CD14-positive monocyte (primary cell): ENCODE data around the gene TIAM1. TPM values are rescaled to one million over a fixed set of nuclear protein-coding genes. Genes with fewer than 3 reads are reported as not detected.

Experiments used
- DNase-seq, 3 donors: peaks; one replicate each; pipeline ENCODE4 v3.0.0-alpha.2; 2011 to 2022
- H2AFZ ChIP-seq: 2 replicates; pipeline ENCODE4 v1.6.0; 2012; ENCODE audit warnings: mild to moderate bottlenecking, low read depth, low read length, inconsistent platforms; ENCODE audit not compliant: insufficient read depth, poor library complexity, severe bottlenecking
- H3K27ac ChIP-seq, 2 donors: 1 replicate in 1 of 2; 2 replicates in 1 of 2; pipeline ENCODE4 v1.5.1; 2012 to 2013; ENCODE audit warnings: low read length in 2 of 2, control low read depth in 1 of 2, inconsistent platforms in 1 of 2, low read depth in 1 of 2, mild to moderate bottlenecking in 1 of 2
- H3K27me3 ChIP-seq, 2 donors: one replicate each; pipeline versions ENCODE4 v1.6.0 to v1.6.1; 2011 to 2013; ENCODE audit warnings: low read length in 2 of 2; ENCODE audit not compliant: control insufficient read depth in 2 of 2, insufficient read depth in 2 of 2
- H3K36me3 ChIP-seq, 2 donors: replicated peaks in 1 of 2; 1 replicate in 1 of 2; 2 replicates in 1 of 2; pipeline versions ENCODE4 v1.5.1 to v1.6.1; 2012 to 2013; ENCODE audit warnings: low read length in 2 of 2, control low read depth in 1 of 2, inconsistent platforms in 1 of 2, mild to moderate bottlenecking in 1 of 2; ENCODE audit not compliant: insufficient read depth in 2 of 2, control insufficient read depth in 1 of 2
- H3K4me1 ChIP-seq, 2 donors: 1 replicate in 1 of 2; 2 replicates in 1 of 2; pipeline versions ENCODE4 v1.5.1 to v1.6.1; 2012 to 2013; ENCODE audit warnings: low read length in 2 of 2, control low read depth in 1 of 2, inconsistent platforms in 1 of 2, mild to moderate bottlenecking in 1 of 2, moderate library complexity in 1 of 2; ENCODE audit not compliant: insufficient read depth in 2 of 2, control insufficient read depth in 1 of 2
- H3K4me2 ChIP-seq: replicated peaks from 2 replicates; pipeline ENCODE3; 2012; ENCODE audit warnings: low read length, moderate library complexity, mild to moderate bottlenecking; ENCODE audit not compliant: poor library complexity, severe bottlenecking; ENCODE audit errors: extremely low read depth
- H3K4me3 ChIP-seq, 3 experiments: fragments of 200-600 bp in 1 of 3; sonication (generic) in 1 of 3; replicated peaks in 1 of 3; 1 replicate in 2 of 3; 2 replicates in 1 of 3; pipeline ENCODE4 v1.5.1; 2011 to 2013; ENCODE audit warnings: low read length in 3 of 3, mild to moderate bottlenecking in 3 of 3, control low read depth in 2 of 3, low read depth in 2 of 3, inconsistent platforms in 1 of 3, moderate library complexity in 1 of 3
- H3K79me2 ChIP-seq: 2 replicates; pipeline ENCODE4 v1.6.0; 2012; ENCODE audit warnings: mild to moderate bottlenecking, control low read depth, inconsistent platforms, low read length, moderate library complexity; ENCODE audit not compliant: insufficient read depth
- H3K9ac ChIP-seq: 2 replicates; pipeline ENCODE4 v1.6.0; 2017; ENCODE audit warnings: low read length, mild to moderate bottlenecking; ENCODE audit not compliant: insufficient read depth, poor library complexity, severe bottlenecking
- H3K9me3 ChIP-seq, 2 donors: replicated peaks in 1 of 2; 1 replicate in 1 of 2; 2 replicates in 1 of 2; pipeline versions ENCODE4 v1.5.1 to v1.6.1; 2012 to 2013; ENCODE audit warnings: low read length in 2 of 2, control low read depth in 1 of 2; ENCODE audit not compliant: control insufficient read depth in 1 of 2, insufficient read depth in 1 of 2
- H4K20me1 ChIP-seq: 2 replicates; pipeline ENCODE4 v1.6.0; 2012; ENCODE audit warnings: mild to moderate bottlenecking, low read length, control low read depth, moderate library complexity; ENCODE audit not compliant: insufficient read depth
- H3K27ac Mint-ChIP-seq, 7 donors: one replicate each; pipeline ENCODE4 v1.8.0; 2020; ENCODE audit warnings: mild to moderate bottlenecking in 7 of 7, mixed read lengths in 7 of 7, moderate library complexity in 6 of 7, inconsistent platforms in 2 of 7
- H3K27me3 Mint-ChIP-seq, 3 donors: one replicate each; pipeline ENCODE4 v1.8.0; 2021 to 2022; ENCODE audit warnings: low read depth in 3 of 3, mild to moderate bottlenecking in 3 of 3, mixed read lengths in 3 of 3, moderate library complexity in 3 of 3, inconsistent platforms in 1 of 3
- H3K36me3 Mint-ChIP-seq, 2 donors: one replicate each; pipeline ENCODE4 v1.8.0; 2020; ENCODE audit warnings: mixed read lengths in 2 of 2, inconsistent platforms in 1 of 2, mild to moderate bottlenecking in 1 of 2
- H3K4me1 Mint-ChIP-seq: one replicate; pipeline ENCODE4 v1.8.0; 2020; ENCODE audit warnings: mild to moderate bottlenecking, mixed read lengths
- H3K4me3 Mint-ChIP-seq, 2 donors: one replicate each; pipeline ENCODE4 v1.8.0; 2020; ENCODE audit warnings: mild to moderate bottlenecking in 2 of 2, mixed read lengths in 2 of 2, moderate library complexity in 1 of 2
- H3K9me3 Mint-ChIP-seq, 7 donors: one replicate each; pipeline ENCODE4 v1.8.0; 2020 to 2022; ENCODE audit warnings: mixed read lengths in 7 of 7, mild to moderate bottlenecking in 6 of 7, moderate library complexity in 6 of 7, inconsistent platforms in 2 of 7
- WGBS: methylation state at CpG from one replicate; pipeline ENCODE4 v1.1.5; 2013; ENCODE audit warnings: missing lambda C conversion rate; ENCODE audit not compliant: insufficient coverage; 5-methylcytosine and 5-hydroxymethylcytosine counted together
- intact Hi-C, 2 donors: fragments of 100-400 bp; cut with micrococcal nuclease; formaldehyde crosslinking; loops; one replicate each; pipeline versions ENCODE4 v1.15.0 to v1.15.1; 2023
- polyA plus RNA-seq, 3 donors: library from polyadenylated mRNA; depleted of rRNA in 1 of 3; unstranded in 2 of 3; stranded (reverse) in 1 of 3; fragments of 300-500 nt in 2 of 3; fragments of >200 nt in 1 of 3; fragmentation: Illumina TruSeq in 2 of 3; gene quantifications; 1 replicate in 2 of 3; 2 replicates in 1 of 3; pipeline ENCODE4 v1.2.3, GENCODE V29; 2012 to 2021
- TF ChIP-seq, protein P1 (sequence below): fragments of 200-600 bp; IDR thresholded peaks from one replicate; pipeline ENCODE4 v1.8.0; 2022; ENCODE audit warnings: antibody characterized with exemption, mild to moderate bottlenecking

The TIAM1 gene
- polyA plus RNA-seq, 3 donors = 17.7 to 55.0 (median 45.3) TPM

DNA sequence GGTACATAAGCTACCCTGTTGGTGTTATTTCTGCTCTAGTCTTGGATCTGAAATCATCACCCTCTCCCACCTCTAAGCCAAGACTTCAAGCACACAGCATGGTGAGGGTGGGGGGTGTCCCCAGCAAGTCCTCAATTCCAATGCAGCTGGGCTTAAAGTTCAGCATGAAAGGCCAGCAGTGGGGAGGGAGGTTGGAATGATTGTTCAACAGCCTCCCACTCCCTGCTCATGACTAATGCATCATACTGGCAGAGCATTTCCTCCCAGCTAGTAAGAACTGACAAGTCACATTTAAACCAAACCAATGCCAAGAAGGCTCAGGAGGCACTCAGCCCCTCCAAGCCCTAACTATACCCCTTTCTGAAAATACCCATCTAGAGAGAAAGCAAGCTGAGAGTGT lies 50.1 kb downstream of the TIAM1 start:
- Histone ChIP-seq H3K9ac (no peak overlapping the region), H3K27ac (no peak overlapping the region), H3K27me3 (no peaks in the 10 kb centered on the region), H3K4me2 (no peak overlapping the region), H3K4me3 (no peak overlapping the region), H4K20me1 (peaks cover 98% of the 10 kb centered on the region), H3K79me2 (no peaks in the 10 kb centered on the region), H2AFZ (no peak overlapping the region), H3K9me3 (no peaks in the 10 kb centered on the region), H3K4me1 (no peaks in the 10 kb centered on the region), H3K36me3 (peaks cover 0 to 8% of the 10 kb centered on the region in 2 donors)
- TF ChIP-seq, protein P1, sequence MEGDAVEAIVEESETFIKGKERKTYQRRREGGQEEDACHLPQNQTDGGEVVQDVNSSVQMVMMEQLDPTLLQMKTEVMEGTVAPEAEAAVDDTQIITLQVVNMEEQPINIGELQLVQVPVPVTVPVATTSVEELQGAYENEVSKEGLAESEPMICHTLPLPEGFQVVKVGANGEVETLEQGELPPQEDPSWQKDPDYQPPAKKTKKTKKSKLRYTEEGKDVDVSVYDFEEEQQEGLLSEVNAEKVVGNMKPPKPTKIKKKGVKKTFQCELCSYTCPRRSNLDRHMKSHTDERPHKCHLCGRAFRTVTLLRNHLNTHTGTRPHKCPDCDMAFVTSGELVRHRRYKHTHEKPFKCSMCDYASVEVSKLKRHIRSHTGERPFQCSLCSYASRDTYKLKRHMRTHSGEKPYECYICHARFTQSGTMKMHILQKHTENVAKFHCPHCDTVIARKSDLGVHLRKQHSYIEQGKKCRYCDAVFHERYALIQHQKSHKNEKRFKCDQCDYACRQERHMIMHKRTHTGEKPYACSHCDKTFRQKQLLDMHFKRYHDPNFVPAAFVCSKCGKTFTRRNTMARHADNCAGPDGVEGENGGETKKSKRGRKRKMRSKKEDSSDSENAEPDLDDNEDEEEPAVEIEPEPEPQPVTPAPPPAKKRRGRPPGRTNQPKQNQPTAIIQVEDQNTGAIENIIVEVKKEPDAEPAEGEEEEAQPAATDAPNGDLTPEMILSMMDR = no peak
- no peaks in the 10 kb centered on the region for H3K27me3 Mint-ChIP-seq
- H3K36me3 Mint-ChIP-seq = peaks cover 1 to 15% of the 10 kb centered on the region in 2 donors
- H3K27ac Mint-ChIP-seq = no peak overlapping the region
- intact Hi-C loops = no loop called here
- no peak for DNase-seq
- peaks cover 2 to 22% (median 6%) of the 10 kb centered on the region in 7 donors for H3K9me3 Mint-ChIP-seq
- peaks cover 1% of the 10 kb centered on the region for H3K4me1 Mint-ChIP-seq
- H3K4me3 Mint-ChIP-seq = no peak overlapping the region

DNA sequence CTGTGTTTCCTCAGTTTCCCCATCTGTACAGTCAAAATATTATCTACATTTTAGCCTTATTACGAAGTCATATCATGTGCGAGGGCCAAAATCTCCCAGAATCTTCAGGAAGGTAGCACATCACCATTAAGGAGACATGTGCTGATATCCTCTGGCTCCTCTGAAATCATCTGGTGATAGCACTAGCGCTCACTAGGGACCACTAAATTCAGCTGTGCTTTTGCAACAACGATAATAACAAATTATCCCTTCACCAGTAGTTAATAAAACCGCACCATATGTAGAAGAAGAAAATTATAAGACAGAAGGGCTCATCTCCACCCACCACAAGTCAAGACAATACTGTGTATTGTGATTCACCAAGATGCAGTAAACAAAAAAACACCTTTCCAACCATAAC lies 53.3 kb downstream of the TIAM1 start:
- Histone ChIP-seq H3K79me2 (no peaks in the 10 kb centered on the region), H3K9me3 (peaks cover 0 to 3% of the 10 kb centered on the region in 2 donors), H3K27me3 (no peaks in the 10 kb centered on the region), H3K9ac (no peak overlapping the region), H3K27ac (no peak overlapping the region), H3K4me1 (no peaks in the 10 kb centered on the region), H4K20me1 (peaks cover 98% of the 10 kb centered on the region), H2AFZ (no peak overlapping the region), H3K36me3 (peaks cover 0 to 8% of the 10 kb centered on the region in 2 donors), H3K4me2 (no peak overlapping the region), H3K4me3 (no peak overlapping the region)
- peaks cover 3 to 12% of the 10 kb centered on the region in 2 donors for H3K36me3 Mint-ChIP-seq
- peaks cover 0 to 13% (median 9%) of the 10 kb centered on the region in 7 donors for H3K9me3 Mint-ChIP-seq
- no peak overlapping the region for H3K4me3 Mint-ChIP-seq
- no peak for DNase-seq
- no peak overlapping the region for H3K27ac Mint-ChIP-seq
- no peaks in the 10 kb centered on the region for H3K27me3 Mint-ChIP-seq
- peaks cover 1% of the 10 kb centered on the region for H3K4me1 Mint-ChIP-seq
- TF ChIP-seq, protein P1 = no peak
- WGBS = 100% methylated on average over 2 of the region's 5 CpGs
- intact Hi-C loops = no loop called here
